Panc1 (cell line): ENCODE measurements around the gene TADA3. TPM values are rescaled to one million over a fixed set of nuclear protein-coding genes. Genes with fewer than 3 reads are reported as not detected.
"Not testable (repeated sequence)": the region's sequence is repeated elsewhere in the genome, so short reads cannot be mapped to it uniquely, and the experiment has no call there.

Source experiments
- ATAC-seq: fragments of 200-7000 bp; cut with Tn5 transposase; 2 replicates; pipeline ENCODE4 v1.9.1; 2020; ENCODE audit warnings: mild to moderate bottlenecking, moderate library complexity
- BruUV-seq: library from RNA; stranded (reverse); fragments of 400-500 nt; replicated peaks from 2 replicates; lab custom pipeline; 2021; lab: Mats Ljungman, UMichigan
- CTCF ChIA-PET: fragments of 300-600 bp; sonication (Branson Sonifier 250); formaldehyde crosslinking; loops from one replicate; lab custom pipeline; 2022; ENCODE audit warnings: antibody characterized with exemption; lab: Charles Lee
- POLR2A ChIA-PET: fragments of 300-600 bp; sonication (Branson Sonifier 250); formaldehyde crosslinking; loops from one replicate; lab custom pipeline; 2022; ENCODE audit warnings: antibody characterized with exemption; lab: Charles Lee
- DNase-seq: peaks from one replicate; pipeline ENCODE4 v3.0.0-alpha.2; 2010; ENCODE audit warnings: low read depth, low spot score
- H3K27ac ChIP-seq: 2 replicates; pipeline ENCODE4 v1.5.1; 2011; ENCODE audit warnings: mild to moderate bottlenecking, low read length, inconsistent platforms
- H3K27me3 ChIP-seq: fragments of 200-500 bp; sonication (Bioruptor generic); 2 replicates; pipeline ENCODE4 v1.6.0; 2014; ENCODE audit warnings: low read length, inconsistent platforms; ENCODE audit not compliant: control insufficient read depth, insufficient read depth
- H3K36me3 ChIP-seq: fragments of 200-500 bp; sonication (Bioruptor generic); 2 replicates; pipeline ENCODE4 v1.5.1; 2014; ENCODE audit warnings: inconsistent platforms, mild to moderate bottlenecking, low read length, moderate library complexity; ENCODE audit not compliant: control insufficient read depth, insufficient read depth
- H3K4me1 ChIP-seq: 2 replicates; pipeline ENCODE4 v1.5.1; 2011; ENCODE audit warnings: inconsistent platforms, mild to moderate bottlenecking, low read length, moderate library complexity; ENCODE audit not compliant: control insufficient read depth, insufficient read depth
- H3K4me3 ChIP-seq, 2 experiments: 2 replicates each; pipeline ENCODE4 v1.5.1; 2011 to 2012; ENCODE audit warnings: low read depth in 2 of 2, low read length in 2 of 2, mild to moderate bottlenecking in 2 of 2, inconsistent platforms in 1 of 2, moderate library complexity in 1 of 2
- H3K9me3 ChIP-seq: fragments of 200-500 bp; sonication (Bioruptor generic); 2 replicates; pipeline ENCODE4 v1.5.1; 2014; ENCODE audit warnings: low read depth, mild to moderate bottlenecking, inconsistent platforms, low read length, moderate library complexity; ENCODE audit not compliant: control insufficient read depth, insufficient read depth
- CTCF ChIP-seq: fragments of 450-650 bp; IDR thresholded peaks from 2 replicates; pipeline ENCODE4 v1.5.1; 2017; ENCODE audit warnings: mild to moderate bottlenecking
- POLR2AphosphoS5 ChIP-seq: IDR thresholded peaks from 2 replicates; pipeline ENCODE4 v1.6.1; 2012; ENCODE audit warnings: mild to moderate bottlenecking, low read depth, low read length, moderate library complexity
- REST ChIP-seq, 2 experiments: IDR thresholded peaks; 2 replicates each; pipeline ENCODE4 v1.6.1; 2011 to 2012; ENCODE audit warnings: low read depth in 2 of 2, control low read depth in 1 of 2, low read length in 1 of 2, mild to moderate bottlenecking in 1 of 2, moderate library complexity in 1 of 2; ENCODE audit not compliant: insufficient read depth in 1 of 2
- SIN3A ChIP-seq: IDR thresholded peaks from 2 replicates; pipeline ENCODE4 v1.6.1; 2012; ENCODE audit warnings: low read depth, mild to moderate bottlenecking, low read length, moderate library complexity, borderline replicate concordance; ENCODE audit not compliant: insufficient read depth
- TCF7L2 ChIP-seq: IDR thresholded peaks from 2 replicates; pipeline ENCODE4 v1.6.1; 2011; ENCODE audit warnings: mild to moderate bottlenecking, low read depth, low read length, inconsistent platforms
- in situ Hi-C: cut with HindIII; loops from 2 replicates; pipeline ENCODE4 v1.10.0; 2016; ENCODE audit warnings: low sequenced_read_pairs, low pct_unique_long_range_greater_than_20kb
- intact Hi-C: fragments of 100-400 bp; cut with micrococcal nuclease; formaldehyde crosslinking; loops from one replicate; pipeline ENCODE4 v1.10.0; 2022; ENCODE audit not compliant: unreplicated experiment
- total RNA-seq: library from RNA; stranded (reverse); gene quantifications from one replicate; pipeline ENCODE4 v1.2.1, GENCODE V29; 2021; ENCODE audit not compliant: unreplicated experiment

TADA3 gene
- total RNA-seq, 1 experiment from 2014 or later, result 61.3 TPM

- DNase-seq, H3K27me3 ChIP-seq, H3K4me1 ChIP-seq, BruUV-seq, H3K27ac ChIP-seq, in situ Hi-C loops, H3K36me3 ChIP-seq, intact Hi-C loops, H3K4me3 ChIP-seq, ATAC-seq, H3K9me3 ChIP-seq: not testable (repeated sequence)
- ChIA-PET CTCF (interaction anchor here (0.7 kb wide), 1 partner anchor 11 kb away, joined by 3 read pairs; no protein-coding TSS in a partner anchor), POLR2A (interaction anchor here (0.6 kb wide), 1 partner anchor 26 kb away, joined by 13 read pairs; no protein-coding TSS in a partner anchor)
Measured at GRCh38 chr3:9771007-9771406, 21.3 kb downstream of the TADA3 start.

GRCh38 chr3:9770276-9770812 is 21.9 kb downstream of the TADA3 start:
- Histone ChIP-seq H3K27ac (peak overlapping the region; percentile 48; the same call in 1 of the 2 replicates), H3K4me1 (0 out of 2 replicates have a peak, but pooled peaks cover 3% of the 10 kb centered on the region), H3K9me3 (no peaks in the 10 kb centered on the region), H3K4me3 (peak overlapping the region; percentile 50 to 54), H3K27me3 (no peaks in the 10 kb centered on the region), H3K36me3 (no peaks in the 10 kb centered on the region)
- no TSS peak for BruUV-seq
- in situ Hi-C loops, result no loop called here
- ChIA-PET POLR2A (interaction anchor here (0.6 kb wide), 2 partner anchors 15 to 27 kb away, joined by 3 to 13 read pairs; no protein-coding TSS in a partner anchor), CTCF (interaction anchor here (0.7 kb wide), 1 partner anchor 11 kb away, joined by 3 read pairs; no protein-coding TSS in a partner anchor)
- DNase-seq, result no peak
- intact Hi-C loops, result no loop called here
- TF ChIP-seq CTCF, result no peak
- no peak for TF ChIP-seq SIN3A
- no peak for TF ChIP-seq TCF7L2
- no peak for TF ChIP-seq POLR2AphosphoS5
- no peak for TF ChIP-seq REST (IDR thresholded peaks at IDR 0.05; ENCODE audit: insufficient read depth in 1 of 2, low read depth in 2 of 2, low read length in 1 of 2)
- ATAC-seq, result no peak
